HUES48 (cell line): ENCODE measurements around the gene ADCY3.

ENCODE experiments used
- H3K27ac ChIP-seq: one replicate; pipeline ENCODE4 v1.7.0; 2013; ENCODE audit warnings: low read depth, low read length, inconsistent platforms
- H3K27me3 ChIP-seq: 2 replicates; pipeline ENCODE4 v1.6.1; 2013; ENCODE audit warnings: mild to moderate bottlenecking, low read length; ENCODE audit not compliant: control insufficient read depth, insufficient read depth
- H3K36me3 ChIP-seq: 2 replicates; pipeline ENCODE4 v1.6.1; 2013; ENCODE audit warnings: low read length; ENCODE audit not compliant: control insufficient read depth, insufficient read depth
- H3K4me1 ChIP-seq: 2 replicates; pipeline ENCODE4 v1.6.1; 2013; ENCODE audit warnings: mild to moderate bottlenecking, low read length; ENCODE audit not compliant: control insufficient read depth, insufficient read depth
- H3K4me3 ChIP-seq: 2 replicates; pipeline ENCODE4 v1.5.1; 2013; ENCODE audit warnings: mild to moderate bottlenecking, low read depth, low read length
- H3K9ac ChIP-seq: 2 replicates; pipeline ENCODE4 v1.6.1; 2013; ENCODE audit warnings: mild to moderate bottlenecking, low read depth, low read length, moderate library complexity
- H3K9me3 ChIP-seq: 2 replicates; pipeline ENCODE4 v1.6.1; 2013; ENCODE audit warnings: low read length; ENCODE audit not compliant: control insufficient read depth, insufficient read depth

ADCY3 gene

DNA sequence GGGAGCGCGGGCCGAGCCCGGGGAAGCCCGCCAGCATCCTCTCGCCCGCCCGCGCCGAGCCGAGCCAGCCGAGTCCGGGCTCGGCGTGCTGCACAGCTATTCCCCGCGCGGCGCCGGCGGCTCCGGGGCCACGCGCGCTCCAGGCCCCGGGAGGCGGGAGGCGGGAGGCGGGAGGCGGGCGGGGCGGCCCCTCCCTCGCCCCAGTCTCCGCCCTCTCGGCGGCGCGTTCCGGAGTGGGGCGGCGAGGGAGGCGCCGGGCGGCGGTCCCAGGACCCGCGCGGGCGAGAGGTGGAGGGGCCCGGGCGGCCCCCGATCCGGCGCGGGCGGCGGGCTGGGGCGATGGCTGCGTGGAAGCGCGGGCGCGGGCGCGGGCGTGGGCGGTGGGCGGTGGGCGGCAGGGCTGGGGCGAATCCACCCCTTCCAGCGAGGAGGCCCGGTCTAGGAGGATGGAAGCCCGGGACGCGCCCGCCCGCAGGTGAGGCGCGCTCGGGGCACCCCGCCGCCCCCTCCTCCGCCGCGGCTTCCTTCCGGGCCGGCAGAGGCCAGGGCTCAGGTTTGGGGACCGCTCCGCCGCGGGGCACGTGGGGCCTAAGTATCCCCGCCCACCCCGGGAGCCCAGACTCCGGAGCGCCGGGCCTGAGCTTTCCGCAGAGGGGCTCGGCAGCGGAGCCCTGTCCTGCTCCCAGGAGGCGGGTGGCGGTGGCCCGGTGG lies at the start of gene ADCY3:
TSS of gene ADCY3 (minus strand) at position 140 of the 711 bp plus-strand sequence. CDS start 1,250 bp downstream, outside the sequence.
- Histone ChIP-seq H3K9me3 (no peaks in the 10 kb centered on the region), H3K27me3 (peaks cover 3% of the 10 kb centered on the region; the same call in 1 of the 2 replicates), H3K36me3 (peaks cover 6% of the 10 kb centered on the region; the same call in 1 of the 2 replicates), H3K4me3 (peak within 1 kb of the TSS; percentile 64), H3K9ac (no peak within 1 kb of the TSS; the same call in 1 of the 2 replicates), H3K27ac (no peak within 1 kb of the TSS), H3K4me1 (0 out of 2 replicates have a peak, but pooled peaks cover 4% of the 10 kb centered on the region)

DNA sequence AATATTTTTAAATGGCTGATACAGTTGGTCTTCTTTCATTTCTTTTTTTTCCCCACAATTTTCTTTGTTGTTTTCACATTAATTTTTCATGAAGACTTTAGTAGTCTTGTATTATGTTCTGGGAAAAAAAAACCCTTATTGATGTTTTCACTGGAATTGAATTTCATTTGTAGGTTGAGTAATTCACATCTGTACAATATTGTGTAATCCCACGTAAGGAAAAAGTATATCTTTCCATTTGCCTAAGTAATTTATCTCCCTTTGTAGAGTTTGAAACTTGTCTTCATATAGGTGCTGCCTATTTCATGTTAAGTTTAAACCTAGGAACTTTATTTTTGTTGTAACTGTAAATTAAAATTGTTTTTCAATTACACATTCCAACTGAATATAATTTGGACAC lies 49.7 kb upstream of the ADCY3 start:
- H3K9ac ChIP-seq = no peak overlapping the region
- no peaks in the 10 kb centered on the region for H3K9me3 ChIP-seq
- H3K36me3 ChIP-seq = peaks cover 12% of the 10 kb centered on the region; the same call in 1 of the 2 replicates
- H3K4me3 ChIP-seq = no peak overlapping the region
- no peak overlapping the region for H3K27ac ChIP-seq
- H3K4me1 ChIP-seq = no peaks in the 10 kb centered on the region
- H3K27me3 ChIP-seq = no peaks in the 10 kb centered on the region

DNA sequence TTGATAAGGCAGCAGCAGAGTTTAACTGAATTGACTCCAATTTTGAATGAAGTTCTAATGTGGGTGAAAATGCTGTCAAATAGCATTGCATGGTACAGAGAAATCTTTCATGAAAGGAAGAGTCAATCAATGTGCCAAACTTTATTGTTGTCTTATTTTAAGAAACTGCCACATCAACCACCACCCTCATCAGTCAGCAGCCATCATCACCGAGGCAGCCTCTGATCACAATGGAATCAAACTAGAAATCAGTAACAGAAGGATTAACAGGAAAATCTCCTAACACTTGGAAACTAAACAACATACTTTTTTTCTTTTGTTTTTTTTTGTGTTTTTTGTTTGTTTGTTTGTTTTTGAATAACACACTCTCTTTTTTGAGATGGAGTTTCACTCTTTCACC lies 41.9 kb upstream of the ADCY3 start:
- Histone ChIP-seq H3K9ac (no peak overlapping the region), H3K4me1 (peaks cover 7% of the 10 kb centered on the region; the same call in 1 of the 2 replicates), H3K27ac (no peak overlapping the region), H3K4me3 (no peak overlapping the region), H3K27me3 (no peaks in the 10 kb centered on the region), H3K36me3 (peaks cover 55% of the 10 kb centered on the region), H3K9me3 (no peaks in the 10 kb centered on the region)

DNA sequence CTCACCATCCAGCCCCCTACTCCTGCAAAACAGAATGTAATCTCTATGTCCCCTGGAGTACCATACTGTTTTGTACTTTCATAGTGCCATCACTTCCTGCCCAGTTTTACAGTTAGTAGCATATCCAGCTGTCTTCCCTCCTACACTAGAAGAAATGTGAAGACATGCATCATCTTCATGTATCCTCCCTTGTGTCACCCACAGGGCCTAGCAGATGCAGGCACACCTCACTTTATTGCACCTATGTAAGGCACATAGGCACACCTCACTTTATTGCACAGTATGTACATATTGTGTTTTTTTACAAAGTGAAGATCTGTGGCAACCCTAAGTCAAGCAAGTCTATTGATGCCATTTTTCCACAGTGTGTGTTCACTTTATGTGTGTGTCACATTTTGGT lies 39.7 kb upstream of the ADCY3 start:
- H3K36me3 ChIP-seq = peaks cover 61% of the 10 kb centered on the region
- no peaks in the 10 kb centered on the region for H3K9me3 ChIP-seq
- H3K27ac ChIP-seq = no peak overlapping the region
- H3K4me3 ChIP-seq = no peak overlapping the region
- no peaks in the 10 kb centered on the region for H3K27me3 ChIP-seq
- peaks cover 7% of the 10 kb centered on the region; the same call in 1 of the 2 replicates for H3K4me1 ChIP-seq
- H3K9ac ChIP-seq = no peak overlapping the region

DNA sequence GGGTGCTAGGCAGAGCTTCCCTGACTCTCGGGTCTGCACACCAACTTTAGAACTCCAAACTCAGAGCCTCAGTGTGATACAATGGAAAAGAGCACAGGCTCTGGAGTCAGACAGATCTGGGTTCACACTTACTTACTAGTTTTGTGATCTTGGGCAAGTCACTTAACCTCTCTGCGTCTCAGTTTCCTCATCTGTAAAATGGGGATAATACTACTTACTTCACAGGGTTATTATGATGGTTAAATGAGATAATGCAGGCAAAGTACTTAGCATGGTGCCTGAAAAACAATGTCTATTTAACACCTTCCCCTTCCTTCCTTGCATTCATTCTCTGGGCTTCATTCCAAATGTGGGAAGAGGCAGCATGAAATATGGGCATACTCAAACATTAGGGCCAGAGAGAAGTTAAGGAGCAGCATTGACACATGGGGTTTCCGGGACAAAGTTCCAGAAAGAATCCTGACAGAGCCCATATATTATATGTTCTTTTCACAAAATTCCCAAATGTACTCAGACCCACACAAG lies 38.4 kb upstream of the ADCY3 start:
- Histone ChIP-seq H3K36me3 (peaks cover 60% of the 10 kb centered on the region), H3K9ac (no peak overlapping the region), H3K27me3 (no peaks in the 10 kb centered on the region), H3K4me3 (no peak overlapping the region), H3K9me3 (no peaks in the 10 kb centered on the region), H3K27ac (no peak overlapping the region), H3K4me1 (peaks cover 7% of the 10 kb centered on the region; the same call in 1 of the 2 replicates)

DNA sequence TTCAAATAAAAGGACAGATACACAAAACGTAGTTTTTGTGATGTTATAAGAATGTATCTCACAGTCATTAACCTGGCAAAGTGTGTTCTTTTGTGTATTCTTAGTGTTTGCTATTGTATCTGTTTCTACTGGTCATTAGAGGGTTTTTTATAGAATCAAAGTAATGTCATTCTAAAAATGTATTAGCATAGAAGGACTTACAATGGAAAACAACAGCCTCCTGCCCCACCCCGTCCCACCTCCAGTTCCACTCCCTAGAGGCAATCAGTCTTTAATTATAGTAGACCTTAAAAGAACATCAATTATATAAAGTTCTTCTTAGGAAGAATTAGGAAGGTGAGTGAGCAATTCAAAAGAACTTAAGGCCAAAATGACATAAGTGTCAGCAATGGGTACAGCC lies 37.9 kb upstream of the ADCY3 start:
- Histone ChIP-seq H3K36me3 (peaks cover 58% of the 10 kb centered on the region), H3K4me3 (no peak overlapping the region), H3K9me3 (no peaks in the 10 kb centered on the region), H3K4me1 (peaks cover 2% of the 10 kb centered on the region; the same call in 1 of the 2 replicates), H3K27me3 (no peaks in the 10 kb centered on the region), H3K9ac (no peak overlapping the region), H3K27ac (no peak overlapping the region)

DNA sequence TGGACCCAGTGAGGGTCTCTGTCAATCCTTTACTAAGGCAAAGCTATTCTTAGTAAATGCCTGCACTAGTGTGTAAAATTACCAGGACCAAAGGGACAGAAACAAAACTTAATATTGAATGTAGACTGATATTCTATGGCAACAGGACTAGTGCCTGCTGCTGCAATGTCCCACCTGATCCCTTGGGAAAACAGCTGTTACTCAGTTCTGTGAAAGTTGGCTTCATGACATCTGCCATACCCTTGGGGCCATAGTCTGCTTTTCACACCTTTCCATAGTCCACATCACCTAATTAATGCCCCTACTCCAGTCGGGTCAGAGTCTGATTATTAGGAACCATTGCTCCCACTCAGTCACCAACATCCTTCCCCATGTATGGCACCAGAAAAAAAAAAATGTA lies 37.2 kb upstream of the ADCY3 start:
- Histone ChIP-seq H3K4me1 (no peaks in the 10 kb centered on the region), H3K36me3 (peaks cover 58% of the 10 kb centered on the region), H3K9me3 (no peaks in the 10 kb centered on the region), H3K4me3 (no peak overlapping the region), H3K27me3 (no peaks in the 10 kb centered on the region), H3K9ac (no peak overlapping the region), H3K27ac (no peak overlapping the region)

DNA sequence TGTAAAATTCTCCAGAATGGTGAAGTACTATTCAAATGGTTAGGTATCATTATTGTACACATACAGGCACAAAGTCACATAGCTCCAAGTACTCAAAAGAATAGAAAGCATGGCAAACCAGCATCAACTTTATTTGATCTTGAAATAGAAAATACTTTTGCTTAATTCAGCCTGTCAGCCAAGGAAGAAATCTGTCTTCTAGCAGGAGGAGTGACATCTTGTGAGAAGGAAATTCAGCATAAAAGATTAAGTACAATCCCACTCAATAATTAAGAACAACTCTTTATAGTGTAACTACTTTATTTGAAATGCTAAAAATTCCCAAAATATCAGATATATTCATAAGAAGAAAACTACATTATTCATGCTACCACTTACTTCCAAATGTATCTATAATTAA lies 35.9 kb upstream of the ADCY3 start:
- H3K27me3 ChIP-seq = no peaks in the 10 kb centered on the region
- no peaks in the 10 kb centered on the region for H3K9me3 ChIP-seq
- no peaks in the 10 kb centered on the region for H3K4me1 ChIP-seq
- no peak overlapping the region for H3K4me3 ChIP-seq
- no peak overlapping the region for H3K27ac ChIP-seq
- no peak overlapping the region for H3K9ac ChIP-seq
- peaks cover 65% of the 10 kb centered on the region for H3K36me3 ChIP-seq

DNA sequence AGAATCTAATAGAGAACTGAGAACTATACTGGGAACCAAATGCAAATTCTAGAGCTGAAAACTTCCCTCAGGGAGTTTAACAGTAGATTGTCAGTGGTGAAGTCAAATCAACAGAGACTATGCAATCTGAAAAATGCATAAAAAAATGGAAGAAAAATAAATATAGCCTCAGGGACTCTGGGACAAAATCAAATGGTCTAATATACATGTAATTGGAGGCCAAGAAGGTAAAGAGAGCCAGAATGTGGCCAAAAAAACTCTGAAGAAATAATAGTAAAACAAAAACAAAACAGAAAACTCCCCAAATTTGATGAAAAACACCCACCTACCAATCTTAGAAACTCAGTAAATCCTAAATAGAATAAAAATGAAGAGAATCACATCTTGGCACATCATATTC lies 35.2 kb upstream of the ADCY3 start:
- no peak overlapping the region for H3K27ac ChIP-seq
- no peaks in the 10 kb centered on the region for H3K27me3 ChIP-seq
- no peaks in the 10 kb centered on the region for H3K9me3 ChIP-seq
- no peak overlapping the region for H3K4me3 ChIP-seq
- no peak overlapping the region for H3K9ac ChIP-seq
- H3K36me3 ChIP-seq = peaks cover 64% of the 10 kb centered on the region
- H3K4me1 ChIP-seq = no peaks in the 10 kb centered on the region

DNA sequence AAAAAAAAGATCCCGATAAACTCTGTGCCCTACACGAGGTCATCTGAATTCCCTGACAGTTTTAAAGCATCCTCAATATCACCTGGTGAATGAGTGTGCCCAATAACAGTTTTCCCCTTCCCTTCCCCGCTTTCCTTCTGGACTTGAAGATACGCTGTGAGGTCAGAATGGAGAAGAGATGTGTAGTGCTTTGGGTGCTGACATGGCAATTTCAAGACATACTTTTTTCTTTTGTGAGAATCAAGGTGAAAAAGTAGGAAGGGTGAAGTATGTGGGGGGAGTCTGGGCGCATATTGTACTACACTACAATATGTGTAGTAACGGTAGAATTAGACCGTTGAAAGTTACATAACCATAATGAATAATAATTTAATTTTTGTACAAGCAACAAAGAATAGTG lies 30.1 kb upstream of the ADCY3 start:
- H3K9ac ChIP-seq = no peak overlapping the region
- no peaks in the 10 kb centered on the region for H3K9me3 ChIP-seq
- no peaks in the 10 kb centered on the region for H3K27me3 ChIP-seq
- no peak overlapping the region for H3K27ac ChIP-seq
- H3K36me3 ChIP-seq = peaks cover 39% of the 10 kb centered on the region
- H3K4me3 ChIP-seq = no peak overlapping the region
- H3K4me1 ChIP-seq = no peaks in the 10 kb centered on the region

DNA sequence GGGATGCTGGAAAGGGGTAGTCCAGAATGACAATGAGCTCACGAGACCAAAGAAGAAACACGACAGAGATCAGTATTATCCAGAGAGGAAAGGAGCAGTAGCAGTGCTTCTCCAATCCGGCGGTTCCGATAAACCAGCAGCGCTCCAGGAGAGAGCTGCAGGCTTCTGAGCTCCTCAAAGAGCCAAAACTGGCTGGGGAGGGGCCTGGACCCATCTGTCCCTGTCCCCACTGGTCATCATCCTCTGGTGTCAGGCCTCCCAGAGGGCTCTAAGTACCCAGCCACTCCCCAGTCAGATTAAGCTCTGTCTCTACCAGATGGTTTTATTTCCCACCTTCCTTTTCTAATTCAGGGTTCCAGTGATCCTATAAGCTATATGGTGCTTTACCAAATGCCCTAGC lies 28.5 kb upstream of the ADCY3 start:
- H3K4me1 ChIP-seq = no peaks in the 10 kb centered on the region
- no peak overlapping the region for H3K4me3 ChIP-seq
- no peaks in the 10 kb centered on the region for H3K27me3 ChIP-seq
- H3K36me3 ChIP-seq = peaks cover 35% of the 10 kb centered on the region
- no peak overlapping the region for H3K9ac ChIP-seq
- no peak overlapping the region for H3K27ac ChIP-seq
- H3K9me3 ChIP-seq = no peaks in the 10 kb centered on the region
